Central memory CD8-positive, alpha-beta T cell (primary cell): ENCODE measurements around the gene EPHA3.

Source experiments
- ATAC-seq: fragments of 150-1000 bp; cut with Tn5 transposase; replicated peaks from 2 replicates; pipeline ENCODE4 v1.10.0; 2022; ENCODE audit warnings: mild to moderate bottlenecking, moderate FRiP score, moderate number of reproducible peaks; ENCODE audit not compliant: poor library complexity, severe bottlenecking; ENCODE audit errors: extremely low read depth
- DNase-seq, 2 donors: peaks; one replicate each; pipeline ENCODE4 v3.0.0; 2021; ENCODE audit warnings: low spot score in 2 of 2
- H3K27ac Mint-ChIP-seq: one replicate; pipeline ENCODE4 v1.8.0; 2022; ENCODE audit warnings: low read depth, mild to moderate bottlenecking, moderate library complexity, mixed read lengths
- H3K27me3 Mint-ChIP-seq: one replicate; pipeline ENCODE4 v1.8.0; 2022; ENCODE audit warnings: mixed read lengths
- H3K36me3 Mint-ChIP-seq: one replicate; pipeline ENCODE4 v1.8.0; 2022; ENCODE audit warnings: mild to moderate bottlenecking, moderate library complexity, mixed read lengths; ENCODE audit not compliant: insufficient read depth
- H3K4me1 Mint-ChIP-seq: one replicate; pipeline ENCODE4 v1.8.0; 2022; ENCODE audit warnings: mixed read lengths
- H3K4me3 Mint-ChIP-seq: one replicate; pipeline ENCODE4 v1.8.0; 2022; ENCODE audit warnings: mild to moderate bottlenecking, moderate library complexity, mixed read lengths
- H3K9me3 Mint-ChIP-seq: one replicate; pipeline ENCODE4 v1.8.0; 2022; ENCODE audit warnings: mixed read lengths

EPHA3 gene

DNA sequence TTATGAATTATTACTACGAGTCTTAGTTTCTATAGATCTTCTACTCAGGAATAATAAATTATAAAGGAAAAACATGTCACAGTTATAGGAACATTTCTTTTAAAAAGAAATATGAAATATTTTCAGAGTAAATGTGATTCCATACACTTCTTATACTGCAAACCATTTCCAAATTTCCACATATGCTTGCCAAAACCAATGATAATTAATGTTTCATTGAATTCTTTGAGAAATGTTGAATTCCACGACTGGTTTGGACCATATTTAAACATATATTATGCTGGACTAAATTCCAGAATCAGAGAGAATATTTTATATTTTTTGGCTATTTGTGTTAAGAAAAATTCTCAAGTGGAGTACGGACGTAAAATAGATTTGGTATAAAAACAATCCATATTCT is 144.6 kb downstream of the EPHA3 start:
- Mint-ChIP-seq H3K9me3 (peaks cover 6% of the 10 kb centered on the region), H3K4me3 (no peak overlapping the region), H3K4me1 (no peaks in the 10 kb centered on the region), H3K27ac (no peak overlapping the region), H3K36me3 (no peaks in the 10 kb centered on the region), H3K27me3 (no peaks in the 10 kb centered on the region)
- ATAC-seq (no peak), DNase-seq (no peak)

DNA sequence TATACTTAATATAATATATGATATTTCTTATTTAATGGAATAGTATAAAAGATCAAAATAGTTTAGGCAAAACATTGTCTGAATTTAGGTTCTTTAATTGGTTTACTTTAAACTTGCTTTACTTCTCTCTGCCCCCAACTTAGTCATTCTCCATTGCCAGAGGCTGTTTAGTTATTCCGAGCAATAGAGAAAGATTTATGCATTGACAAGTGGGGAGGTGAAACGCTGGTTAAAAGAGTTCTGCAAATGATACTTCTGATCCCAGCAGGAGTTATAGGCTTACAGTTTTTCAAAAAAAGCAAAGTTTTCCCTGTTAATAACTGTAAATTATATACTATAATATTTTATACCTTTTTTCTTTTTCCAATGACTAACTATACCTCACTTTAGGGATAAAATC is 145.4 kb downstream of the EPHA3 start:
- Mint-ChIP-seq H3K4me1 (no peaks in the 10 kb centered on the region), H3K9me3 (peaks cover 6% of the 10 kb centered on the region), H3K36me3 (no peaks in the 10 kb centered on the region), H3K4me3 (no peak overlapping the region), H3K27me3 (no peaks in the 10 kb centered on the region), H3K27ac (no peak overlapping the region)
- no peak for DNase-seq
- ATAC-seq, result no peak

- H3K36me3 Mint-ChIP-seq, result no peaks in the 10 kb centered on the region
- H3K9me3 Mint-ChIP-seq, result peaks cover 10% of the 10 kb centered on the region
- H3K27me3 Mint-ChIP-seq, result no peaks in the 10 kb centered on the region
- no peaks in the 10 kb centered on the region for H3K4me1 Mint-ChIP-seq
- no peak overlapping the region for H3K4me3 Mint-ChIP-seq
- no peak for ATAC-seq
- no peak overlapping the region for H3K27ac Mint-ChIP-seq
- no peak for DNase-seq
Measured at GRCh38 chr3:89256395-89256794, 149.0 kb downstream of the EPHA3 start.

- no peak overlapping the region for H3K4me3 Mint-ChIP-seq
- ATAC-seq (no peak), DNase-seq (no peak)
- no peak overlapping the region for H3K27ac Mint-ChIP-seq
- no peaks in the 10 kb centered on the region for H3K27me3 Mint-ChIP-seq
- no peaks in the 10 kb centered on the region for H3K36me3 Mint-ChIP-seq
- peaks cover 10% of the 10 kb centered on the region for H3K9me3 Mint-ChIP-seq
- no peaks in the 10 kb centered on the region for H3K4me1 Mint-ChIP-seq
Measured at GRCh38 chr3:89256882-89257281, 149.5 kb downstream of the EPHA3 start.

GRCh38 chr3:89260721-89261120 is 153.3 kb downstream of the EPHA3 start:
- Mint-ChIP-seq H3K27me3 (no peaks in the 10 kb centered on the region), H3K4me1 (no peaks in the 10 kb centered on the region), H3K9me3 (peaks cover 25% of the 10 kb centered on the region), H3K36me3 (peaks cover 1% of the 10 kb centered on the region), H3K27ac (no peak overlapping the region), H3K4me3 (no peak overlapping the region)
- ATAC-seq, result no peak
- DNase-seq, result no peak

DNA sequence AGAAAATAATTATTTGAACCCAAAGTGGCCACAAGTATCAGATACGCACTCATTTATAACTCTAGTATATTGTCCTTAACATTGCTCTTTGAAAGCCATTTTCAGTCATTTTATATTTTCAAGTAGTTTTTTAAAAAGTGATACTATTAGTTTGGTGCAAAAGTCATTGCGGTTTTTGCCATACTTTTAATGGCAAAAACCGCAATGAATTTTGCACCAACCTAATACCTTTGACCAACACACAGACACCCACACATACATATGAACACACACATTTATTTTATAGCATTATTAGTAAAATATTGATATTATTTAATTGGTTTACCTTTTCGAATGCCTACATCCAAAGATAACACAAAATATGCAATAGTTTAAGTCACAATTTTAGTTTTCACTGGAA is 154.3 kb downstream of the EPHA3 start:
- H3K27me3 Mint-ChIP-seq, result no peaks in the 10 kb centered on the region
- peaks cover 1% of the 10 kb centered on the region for H3K36me3 Mint-ChIP-seq
- no peak for DNase-seq
- ATAC-seq, result no peak
- H3K9me3 Mint-ChIP-seq, result peaks cover 25% of the 10 kb centered on the region
- no peak overlapping the region for H3K27ac Mint-ChIP-seq
- H3K4me1 Mint-ChIP-seq, result no peaks in the 10 kb centered on the region
- H3K4me3 Mint-ChIP-seq, result no peak overlapping the region

DNA sequence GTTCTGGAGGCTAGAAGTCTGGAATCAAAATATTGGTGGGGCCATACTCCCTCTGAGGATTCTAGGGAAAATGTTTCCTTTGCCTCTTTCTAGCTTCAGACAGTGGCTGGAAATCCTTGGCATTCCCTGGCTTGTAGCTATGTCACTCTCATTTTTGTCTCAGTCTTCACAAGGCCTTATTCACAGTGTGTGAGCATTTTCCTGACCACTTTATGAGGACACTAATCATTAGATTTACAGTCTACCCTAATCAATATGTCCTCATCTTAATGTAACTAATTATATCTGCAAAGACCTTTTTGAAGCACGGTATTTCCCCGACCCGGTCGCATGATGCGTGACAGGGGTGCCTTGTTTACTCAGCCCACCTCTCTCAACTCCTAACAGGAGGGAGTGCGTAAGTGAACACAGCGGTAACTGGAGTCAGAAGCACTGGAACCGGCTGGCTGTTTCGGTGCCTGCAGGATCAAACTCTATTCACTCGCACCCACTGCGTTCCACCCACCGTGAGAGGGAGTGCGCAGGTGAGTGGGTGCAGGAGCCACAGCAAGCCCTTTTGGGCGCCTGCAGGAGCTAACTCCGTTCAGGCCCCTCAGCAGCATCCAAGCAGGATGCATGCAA is 155.0 kb downstream of the EPHA3 start:
- DNase-seq (no peak), ATAC-seq (no peak)
- Mint-ChIP-seq H3K9me3 (peaks cover 25% of the 10 kb centered on the region), H3K4me1 (no peaks in the 10 kb centered on the region), H3K4me3 (no peak overlapping the region), H3K27ac (no peak overlapping the region), H3K36me3 (peaks cover 1% of the 10 kb centered on the region), H3K27me3 (no peaks in the 10 kb centered on the region)

- H3K4me3 Mint-ChIP-seq, result no peak overlapping the region
- no peak for ATAC-seq
- H3K36me3 Mint-ChIP-seq, result peaks cover 1% of the 10 kb centered on the region
- no peak overlapping the region for H3K27ac Mint-ChIP-seq
- H3K9me3 Mint-ChIP-seq, result peaks cover 25% of the 10 kb centered on the region
- H3K27me3 Mint-ChIP-seq, result no peaks in the 10 kb centered on the region
- no peak for DNase-seq
- H3K4me1 Mint-ChIP-seq, result no peaks in the 10 kb centered on the region
Measured at GRCh38 chr3:89264037-89264560, 156.7 kb downstream of the EPHA3 start.

GRCh38 chr3:89266074-89266473 is 158.7 kb downstream of the EPHA3 start:
- no peak for DNase-seq
- Mint-ChIP-seq H3K27ac (no peak overlapping the region), H3K27me3 (no peaks in the 10 kb centered on the region), H3K4me1 (no peaks in the 10 kb centered on the region), H3K36me3 (peaks cover 1% of the 10 kb centered on the region), H3K9me3 (peaks cover 18% of the 10 kb centered on the region), H3K4me3 (no peak overlapping the region)
- no peak for ATAC-seq

GRCh38 chr3:89268059-89268458 is 160.6 kb downstream of the EPHA3 start:
- ATAC-seq (no peak), DNase-seq (no peak)
- Mint-ChIP-seq H3K27ac (no peak overlapping the region), H3K27me3 (no peaks in the 10 kb centered on the region), H3K9me3 (peaks cover 12% of the 10 kb centered on the region), H3K4me1 (no peaks in the 10 kb centered on the region), H3K4me3 (no peak overlapping the region), H3K36me3 (peaks cover 1% of the 10 kb centered on the region)

- Mint-ChIP-seq H3K9me3 (no peaks in the 10 kb centered on the region), H3K27me3 (no peaks in the 10 kb centered on the region), H3K36me3 (no peaks in the 10 kb centered on the region), H3K27ac (no peak overlapping the region), H3K4me1 (no peaks in the 10 kb centered on the region), H3K4me3 (no peak overlapping the region)
- ATAC-seq (no peak), DNase-seq (no peak)
Measured at GRCh38 chr3:89270201-89270600, 162.8 kb downstream of the EPHA3 start.

- DNase-seq, result no peak
- no peaks in the 10 kb centered on the region for H3K27me3 Mint-ChIP-seq
- no peaks in the 10 kb centered on the region for H3K9me3 Mint-ChIP-seq
- no peak for ATAC-seq
- no peak overlapping the region for H3K27ac Mint-ChIP-seq
- no peaks in the 10 kb centered on the region for H3K4me1 Mint-ChIP-seq
- no peak overlapping the region for H3K4me3 Mint-ChIP-seq
- no peaks in the 10 kb centered on the region for H3K36me3 Mint-ChIP-seq
Measured at GRCh38 chr3:89275001-89275400, 167.6 kb downstream of the EPHA3 start.

- no peaks in the 10 kb centered on the region for H3K4me1 Mint-ChIP-seq
- H3K27ac Mint-ChIP-seq, result no peak overlapping the region
- no peaks in the 10 kb centered on the region for H3K27me3 Mint-ChIP-seq
- H3K9me3 Mint-ChIP-seq, result no peaks in the 10 kb centered on the region
- H3K4me3 Mint-ChIP-seq, result no peak overlapping the region
- DNase-seq (no peak), ATAC-seq (no peak)
- H3K36me3 Mint-ChIP-seq, result no peaks in the 10 kb centered on the region
Measured at GRCh38 chr3:89276116-89276515, 168.7 kb downstream of the EPHA3 start.
